Tibial nerve (tissue), 4 donors: ENCODE measurements around the gene TNKS1BP1. TPM values are rescaled to one million over a fixed set of nuclear protein-coding genes. Genes with fewer than 3 reads are reported as not detected.

Experiments
- DNase-seq, 2 donors: peaks; one replicate each; pipeline ENCODE4 v3.0.0-alpha.2; 2019; ENCODE audit warnings: low spot score in 2 of 2
- H3K27ac ChIP-seq, 4 donors: fragments of 200-600 bp; sonication (generic) in 3 of 4; one replicate each; pipeline ENCODE4 v1.5.1; 2017 to 2019; ENCODE audit warnings: mild to moderate bottlenecking in 1 of 4
- H3K27me3 ChIP-seq, 2 donors: fragments of 200-600 bp; sonication (generic) in 1 of 2; one replicate each; pipeline versions ENCODE4 v1.5.1 to v1.6.0; 2017 to 2019
- H3K36me3 ChIP-seq, 3 donors: fragments of 200-600 bp; sonication (generic); one replicate each; pipeline ENCODE4 v1.5.1; 2018 to 2019
- H3K4me1 ChIP-seq, 4 donors: fragments of 200-600 bp; sonication (generic) in 3 of 4; one replicate each; pipeline ENCODE4 v1.5.1; 2017 to 2019
- H3K4me3 ChIP-seq, 4 donors: fragments of 200-600 bp; sonication (generic) in 3 of 4; one replicate each; pipeline ENCODE4 v1.5.1; 2017 to 2019; ENCODE audit warnings: mild to moderate bottlenecking in 1 of 4, moderate library complexity in 1 of 4
- H3K9me3 ChIP-seq, 4 donors: fragments of 200-600 bp; sonication (generic) in 3 of 4; one replicate each; pipeline ENCODE4 v1.5.1; 2017 to 2019
- CTCF ChIP-seq, 5 experiments: fragments of 200-600 bp in 3 of 5; fragments of 450-650 bp in 2 of 5; sonication (generic) in 3 of 5; IDR thresholded peaks; one replicate each; pipeline ENCODE4 v1.5.1; 2016 to 2019; ENCODE audit warnings: antibody characterized with exemption in 5 of 5, mild to moderate bottlenecking in 3 of 5, moderate library complexity in 2 of 5
- EP300 ChIP-seq, 2 donors: sonication (generic); formaldehyde crosslinking; IDR thresholded peaks; one replicate each; pipeline ENCODE4 v1.6.1; 2017; ENCODE audit warnings: antibody characterized with exemption in 2 of 2, mild to moderate bottlenecking in 1 of 2
- POLR2A ChIP-seq, 2 donors: fragments of 450-650 bp; IDR thresholded peaks; one replicate each; pipeline ENCODE4 v1.6.1; 2017; ENCODE audit warnings: antibody characterized with exemption in 2 of 2, mild to moderate bottlenecking in 2 of 2, moderate library complexity in 2 of 2
- WGBS, 2 donors: methylation state at CpG; one replicate each; pipeline ENCODE4 v1.1.5; 2018; 5-methylcytosine and 5-hydroxymethylcytosine counted together
- total RNA-seq, 4 donors: library from RNA; depleted of rRNA; stranded (reverse); fragments of >200 nt; gene quantifications; one replicate each; pipeline ENCODE4 v1.1.0, GENCODE V29; 2016

Gene TNKS1BP1
- total RNA-seq, 4 donors from 2014 or later: 147 to 238 (median 204) TPM

GRCh38 chr11:57263351-57263750, 61.4 kb downstream of the TNKS1BP1 start:
- Histone ChIP-seq H3K27ac (no peak overlapping the region), H3K9me3 (peaks cover 0 to 20% (median 0%) of the 10 kb centered on the region in 4 donors), H3K4me3 (no peak overlapping the region), H3K27me3 (no peaks in the 10 kb centered on the region), H3K4me1 (no peaks in the 10 kb centered on the region), H3K36me3 (no peaks in the 10 kb centered on the region)
- WGBS, 2 donors: 77 to 85% methylated on average over 7 of the region's 7 CpGs
- TF ChIP-seq CTCF (IDR thresholded peaks at IDR 0.05): no peak
- no peak for TF ChIP-seq EP300 (IDR thresholded peaks at IDR 0.05)
- no peak for TF ChIP-seq POLR2A (IDR thresholded peaks at IDR 0.05)
- DNase-seq: no peak

- Histone ChIP-seq H3K4me1 (no peaks in the 10 kb centered on the region), H3K36me3 (no peaks in the 10 kb centered on the region), H3K27ac (no peak overlapping the region), H3K4me3 (no peak overlapping the region), H3K27me3 (no peaks in the 10 kb centered on the region), H3K9me3 (peaks cover 0 to 24% (median under 1%) of the 10 kb centered on the region in 4 donors)
- WGBS, 2 donors: 66 to 69% methylated on average over 4 of the region's 4 CpGs
- TF ChIP-seq POLR2A (IDR thresholded peaks at IDR 0.05) (no peak), EP300 (IDR thresholded peaks at IDR 0.05) (no peak), CTCF (IDR thresholded peaks at IDR 0.05) (no peak)
- DNase-seq: no peak
Observed at GRCh38 chr11:57262157-57262556, 62.6 kb downstream of the TNKS1BP1 start.

GRCh38 chr11:57260937-57261783, 63.6 kb downstream of the TNKS1BP1 start:
- H3K36me3 ChIP-seq: no peaks in the 10 kb centered on the region
- no peak overlapping the region for H3K4me3 ChIP-seq
- TF ChIP-seq EP300 (IDR thresholded peaks at IDR 0.05) (no peak), CTCF (IDR thresholded peaks at IDR 0.05) (no peak), POLR2A (IDR thresholded peaks at IDR 0.05) (no peak)
- H3K27me3 ChIP-seq: no peaks in the 10 kb centered on the region
- H3K9me3 ChIP-seq: peaks cover 0 to 28% (median 3%) of the 10 kb centered on the region in 4 donors
- no peaks in the 10 kb centered on the region for H3K4me1 ChIP-seq
- WGBS, 2 donors: 47 to 60% methylated on average over 5 of the region's 5 CpGs
- no peak overlapping the region for H3K27ac ChIP-seq
- no peak for DNase-seq

- no peak overlapping the region for H3K27ac ChIP-seq
- H3K9me3 ChIP-seq: peaks cover 0 to 22% (median 3%) of the 10 kb centered on the region in 4 donors
- no peak overlapping the region for H3K4me3 ChIP-seq
- H3K36me3 ChIP-seq: no peaks in the 10 kb centered on the region
- H3K27me3 ChIP-seq: no peaks in the 10 kb centered on the region
- no peak for DNase-seq
- no peaks in the 10 kb centered on the region for H3K4me1 ChIP-seq
- TF ChIP-seq CTCF (IDR thresholded peaks at IDR 0.05) (no peak), POLR2A (IDR thresholded peaks at IDR 0.05) (no peak), EP300 (IDR thresholded peaks at IDR 0.05) (no peak)
Observed at GRCh38 chr11:57256119-57256518, 68.6 kb downstream of the TNKS1BP1 start.

- Histone ChIP-seq H3K4me1 (no peaks in the 10 kb centered on the region), H3K36me3 (no peaks in the 10 kb centered on the region), H3K27me3 (no peaks in the 10 kb centered on the region), H3K9me3 (peaks cover 0 to 22% (median 3%) of the 10 kb centered on the region in 4 donors), H3K27ac (no peak overlapping the region), H3K4me3 (no peak overlapping the region)
- TF ChIP-seq CTCF (IDR thresholded peaks at IDR 0.05): no peak
- no peak for TF ChIP-seq EP300 (IDR thresholded peaks at IDR 0.05)
- no peak for TF ChIP-seq POLR2A (IDR thresholded peaks at IDR 0.05)
- whole genome bisulfite sequencing, 2 donors: 3 to 16% methylated on average over 1 of the region's 1 CpG
- no peak for DNase-seq
Observed at GRCh38 chr11:57255618-57256017, 69.1 kb downstream of the TNKS1BP1 start.
